ENCODE data around the gene TBCC.
"Not testable (repeated sequence)": the region's sequence is repeated elsewhere in the genome, so short reads cannot be mapped to it uniquely, and the experiment has no call there.

TBCC gene

DNA sequence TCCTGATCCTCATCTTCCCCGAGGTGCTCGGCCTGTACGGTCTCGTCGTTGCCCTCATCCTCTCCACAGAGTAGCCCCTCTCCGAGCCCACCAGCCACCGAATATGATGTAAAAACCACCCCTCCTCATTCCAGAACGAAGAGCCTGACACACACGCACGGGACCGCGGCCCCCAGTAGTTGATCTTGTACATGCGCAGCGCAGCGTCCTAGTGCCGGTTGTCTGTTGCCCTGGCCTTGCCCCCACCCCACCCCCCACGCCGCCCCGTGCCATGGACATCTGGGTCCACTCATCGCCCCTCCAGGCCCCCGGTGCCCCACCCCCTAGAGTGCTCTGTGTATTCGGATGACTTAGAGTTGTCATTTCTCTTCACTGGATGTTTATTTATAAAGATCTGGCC lies 18.3 kb downstream of the TBCC start:
- DNase-seq, result no peak

GRCh38 chr6:42727087-42727611 lies 18.8 kb downstream of the TBCC start:
- no peak for DNase-seq

DNA sequence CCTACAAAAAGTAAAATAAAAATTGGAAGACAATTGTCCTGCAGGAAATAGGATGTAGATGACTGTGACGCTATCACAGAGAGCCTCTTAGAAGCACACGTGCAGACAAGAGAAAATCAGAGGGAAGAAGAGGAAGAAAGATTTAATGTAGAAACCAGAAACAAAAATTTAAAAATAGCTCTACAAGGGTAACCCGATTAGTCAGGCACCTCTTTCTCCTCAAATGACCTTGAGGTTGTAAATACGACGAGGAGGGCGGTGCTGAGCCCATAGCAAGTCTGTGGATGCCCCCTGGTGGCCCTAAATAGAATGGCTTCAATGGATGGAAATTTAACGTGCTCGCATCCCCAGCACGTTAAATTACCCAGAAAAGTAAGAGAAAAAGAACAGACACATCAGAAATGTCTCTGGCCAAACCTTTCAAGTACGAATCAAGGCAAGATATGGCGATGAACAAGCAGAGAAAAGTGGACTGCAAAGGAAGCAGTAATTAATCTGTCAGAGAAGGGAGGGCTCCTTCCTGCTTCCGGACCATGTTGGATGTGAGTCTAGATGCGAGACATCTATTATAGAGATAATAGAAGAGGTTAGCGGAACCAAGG lies 19.3 kb downstream of the TBCC start:
- DNase-seq, result peak; percentile 74

DNA sequence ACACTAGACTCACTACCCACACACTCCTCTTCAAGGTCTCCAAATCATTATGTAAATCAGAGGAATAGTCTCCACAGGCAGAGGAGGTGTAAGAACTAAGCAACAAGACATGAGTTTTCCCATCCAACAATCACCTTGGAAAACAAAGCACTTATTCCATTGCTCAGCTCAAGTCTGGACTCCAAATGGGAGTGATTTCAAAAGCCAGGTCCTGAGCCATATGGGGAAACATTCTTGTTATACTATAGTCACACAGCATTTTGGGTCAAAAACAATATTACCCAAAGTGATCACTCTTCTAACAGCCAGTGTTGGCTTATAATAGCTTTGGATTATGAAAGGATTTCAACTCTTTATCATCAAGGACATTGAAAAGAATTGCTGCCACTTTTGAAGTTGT lies 19.9 kb downstream of the TBCC start:
- DNase-seq, result no peak

- DNase-seq, result no peak
These were observed 21.1 kb downstream of the TBCC start for GRCh38 chr6:42724825-42725224.

DNA sequence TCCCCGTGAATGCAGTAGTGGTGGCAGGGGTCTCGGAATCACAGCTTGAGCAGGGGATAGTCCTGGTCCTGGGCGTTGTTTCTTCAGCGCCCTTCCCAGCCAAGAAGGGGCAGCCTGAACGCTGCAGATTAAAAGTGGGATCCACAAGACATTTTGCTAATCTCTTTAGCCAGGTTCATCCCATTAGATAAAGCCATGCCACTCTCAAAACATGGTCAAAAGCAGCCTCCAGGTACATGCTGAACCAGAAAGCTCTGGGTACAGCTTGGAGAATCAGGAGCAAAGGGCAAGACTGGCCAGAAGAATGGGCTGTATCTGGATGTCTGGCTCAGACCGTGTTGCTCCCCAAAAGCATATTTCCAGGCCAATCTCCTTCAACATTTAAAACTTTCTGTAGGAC lies 23.4 kb downstream of the TBCC start, which contains the start of gene PRPH2:
TSS of gene PRPH2 (minus strand) at position 101 of the 400 bp plus-strand sequence. CDS start 263 bp downstream, outside the sequence.
- no peak for DNase-seq

GRCh38 chr6:42720739-42721138 lies 25.2 kb downstream of the TBCC start:
- DNase-seq, result no peak

DNA sequence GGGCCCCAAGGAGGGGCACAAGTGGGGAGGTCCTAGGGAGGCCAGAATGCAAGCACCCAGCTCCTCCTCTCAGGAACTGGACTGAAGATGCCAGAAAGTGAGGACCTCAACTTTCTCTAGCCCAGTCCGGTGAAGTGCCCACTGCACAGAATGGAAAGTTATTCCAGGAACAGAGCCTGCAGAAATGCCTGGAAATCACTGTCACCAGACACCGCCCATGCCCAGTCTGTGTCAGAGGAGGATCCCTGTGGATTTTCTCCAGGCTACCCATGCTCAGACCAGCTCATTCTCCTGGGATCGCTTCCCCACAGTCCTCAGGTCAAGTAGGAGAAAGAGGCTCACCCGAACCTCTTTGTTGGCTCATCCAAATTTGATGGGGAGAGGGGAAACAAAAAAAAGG lies 30.0 kb downstream of the TBCC start:
- no peak for DNase-seq

DNA sequence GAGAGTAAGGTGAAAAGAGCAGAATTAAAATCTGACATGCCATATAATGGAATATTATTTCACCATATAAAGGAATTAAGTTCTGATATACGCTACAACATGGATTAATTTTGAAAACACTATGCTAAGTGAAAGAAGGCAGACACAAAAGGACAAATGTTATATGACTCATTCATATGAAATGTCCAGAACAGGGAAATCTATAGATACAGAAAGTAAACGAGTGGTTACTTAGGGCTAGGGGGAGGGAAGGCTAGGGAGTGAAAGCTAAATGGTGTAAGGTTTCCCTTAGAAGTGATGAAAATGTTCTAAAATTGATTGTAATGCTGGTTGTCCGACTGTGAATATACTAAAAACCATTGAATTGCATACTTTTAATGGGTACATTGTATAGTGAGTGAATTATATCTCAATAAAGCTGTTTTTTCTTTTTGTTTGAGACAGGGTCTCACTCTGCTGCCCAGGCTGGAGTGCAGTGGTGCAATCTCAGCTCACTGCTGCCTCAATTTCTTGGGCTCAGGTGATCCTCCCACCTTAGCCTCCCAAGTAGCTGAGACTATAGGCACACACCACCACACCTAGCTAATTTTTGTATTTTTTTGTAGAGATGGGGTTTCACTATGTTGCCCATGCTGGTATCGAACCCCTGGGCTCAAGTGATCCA lies 31.7 kb downstream of the TBCC start:
- no peak for DNase-seq

DNA sequence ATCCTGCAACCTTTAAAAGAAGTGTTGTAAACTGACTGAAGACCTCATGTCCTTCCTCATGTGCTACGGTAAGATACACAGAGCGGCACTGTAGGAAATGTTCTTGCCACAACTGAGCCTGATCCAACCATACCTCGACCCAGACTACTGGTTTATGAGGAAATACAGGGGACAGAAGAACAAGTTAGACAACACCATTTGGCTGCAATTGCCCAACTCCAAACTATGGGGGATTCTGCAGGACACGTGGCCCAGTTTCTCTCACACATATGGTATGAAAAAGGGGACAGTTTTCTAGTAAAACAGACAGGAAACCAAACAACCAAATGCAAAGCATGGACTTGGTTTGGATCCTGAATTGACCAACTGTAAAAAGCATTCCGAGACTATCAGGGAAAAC lies 34.0 kb downstream of the TBCC start:
- DNase-seq, result no peak

- DNase-seq, result no peak
These were observed 35.6 kb downstream of the TBCC start for GRCh38 chr6:42710316-42710715.

GRCh38 chr6:42709871-42710270 lies 36.0 kb downstream of the TBCC start:
- DNase-seq, result no peak

DNA sequence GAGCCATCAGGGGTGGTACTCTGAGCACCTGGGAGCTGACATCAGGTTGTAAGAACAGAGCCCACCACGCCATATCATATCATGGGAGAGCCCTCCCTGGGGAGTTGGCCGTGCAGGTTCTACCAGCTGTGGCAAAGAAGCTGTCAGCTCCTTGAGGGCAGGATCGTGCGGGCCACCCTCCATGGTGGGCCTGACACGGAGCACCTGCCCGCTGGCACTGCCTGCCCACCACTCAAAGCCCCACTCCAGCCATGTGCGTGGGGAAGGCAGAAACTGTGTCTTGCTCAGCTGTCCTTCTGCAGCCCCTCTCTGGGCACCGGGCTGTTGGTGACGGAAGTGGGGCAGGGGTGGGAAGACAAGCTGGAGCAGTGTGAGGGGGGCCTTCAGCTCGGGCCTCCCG lies 37.8 kb downstream of the TBCC start:
- no peak for DNase-seq

DNA sequence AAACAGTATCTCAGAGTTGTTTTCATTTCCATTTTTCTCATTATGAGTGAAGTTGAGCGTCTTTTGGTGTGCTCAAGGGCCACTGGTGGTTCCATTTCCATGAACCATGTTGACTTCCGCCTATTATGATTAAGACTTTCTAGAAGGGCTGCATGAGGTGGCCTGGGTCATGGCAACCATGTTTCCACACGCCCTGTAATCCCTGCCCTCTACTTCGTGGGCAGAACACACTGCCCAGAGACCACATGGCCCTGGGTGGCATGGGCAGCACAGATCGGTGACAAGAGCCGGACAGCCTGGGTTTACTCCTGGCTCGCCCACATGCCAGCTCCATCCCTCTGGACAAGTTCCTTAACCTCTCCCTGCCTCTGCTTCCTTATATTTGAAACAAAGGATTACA lies 38.3 kb downstream of the TBCC start:
- no peak for DNase-seq

GRCh38 chr6:42704937-42705374 lies 40.9 kb downstream of the TBCC start:
- DNase-seq, result no peak

GRCh38 chr6:42704251-42704936 lies 41.5 kb downstream of the TBCC start:
- no peak for DNase-seq

GRCh38 chr6:42702786-42703185 lies 43.1 kb downstream of the TBCC start:
- DNase-seq, result not testable (repeated sequence)

- DNase-seq, result no peak
These were observed 43.7 kb downstream of the TBCC start for GRCh38 chr6:42702200-42702599.

- DNase-seq, result no peak
These were observed 47.7 kb downstream of the TBCC start for GRCh38 chr6:42698217-42698616.

DNA sequence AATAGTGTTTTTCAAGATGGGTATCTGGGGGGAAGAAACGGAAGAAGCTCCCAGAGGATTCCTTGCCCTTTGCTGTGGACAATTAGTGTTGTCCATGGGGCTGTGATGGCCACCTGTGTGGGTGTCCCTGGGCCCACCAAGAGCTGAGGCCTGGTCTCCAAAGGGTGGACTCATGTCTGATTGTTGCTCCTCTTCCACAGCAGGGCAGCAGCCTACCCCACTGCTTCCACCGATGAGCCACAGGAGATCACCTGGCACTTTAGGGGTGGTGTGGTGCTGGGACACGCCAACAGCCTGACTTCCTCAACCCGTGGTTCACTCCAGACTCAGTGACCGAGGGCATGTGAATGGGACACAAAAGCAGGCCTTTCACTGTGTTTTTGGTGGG lies 48.6 kb downstream of the TBCC start:
- DNase-seq, result no peak

DNA sequence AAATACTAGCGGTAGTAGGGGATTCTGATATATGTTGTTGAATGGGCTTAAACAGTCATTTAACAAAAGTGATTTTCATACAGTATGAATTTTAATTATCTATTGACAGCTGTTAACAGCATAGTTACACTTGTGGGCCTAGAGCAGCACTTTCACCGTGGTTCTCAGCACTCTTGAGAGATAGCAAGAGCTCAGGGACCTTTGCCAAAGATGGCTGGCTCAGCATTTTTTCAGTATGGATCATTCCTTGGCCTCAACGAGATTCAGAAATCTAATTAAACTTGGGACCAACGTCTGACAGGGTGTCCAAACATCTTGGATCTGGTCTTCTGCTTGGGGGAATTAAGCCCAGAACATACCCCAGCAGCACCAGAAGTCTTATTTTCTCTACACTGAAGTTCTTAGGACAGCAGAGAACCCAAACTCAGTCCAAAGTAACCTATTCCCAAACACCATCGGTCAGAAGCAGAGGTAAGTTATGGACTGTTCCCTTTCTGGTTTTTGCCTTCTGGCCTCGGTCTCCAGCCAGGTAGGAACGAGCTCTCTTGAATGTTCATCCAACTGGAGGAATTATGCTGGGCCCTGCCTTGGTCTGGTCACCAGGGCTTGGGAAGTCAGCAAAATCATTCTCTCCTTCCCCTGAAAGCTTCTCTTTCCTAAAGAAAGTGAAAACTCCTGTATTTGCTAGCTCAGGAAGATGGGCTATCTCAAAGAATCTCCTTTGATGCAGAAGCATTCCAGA lies 49.2 kb downstream of the TBCC start:
- no peak for DNase-seq

DNA sequence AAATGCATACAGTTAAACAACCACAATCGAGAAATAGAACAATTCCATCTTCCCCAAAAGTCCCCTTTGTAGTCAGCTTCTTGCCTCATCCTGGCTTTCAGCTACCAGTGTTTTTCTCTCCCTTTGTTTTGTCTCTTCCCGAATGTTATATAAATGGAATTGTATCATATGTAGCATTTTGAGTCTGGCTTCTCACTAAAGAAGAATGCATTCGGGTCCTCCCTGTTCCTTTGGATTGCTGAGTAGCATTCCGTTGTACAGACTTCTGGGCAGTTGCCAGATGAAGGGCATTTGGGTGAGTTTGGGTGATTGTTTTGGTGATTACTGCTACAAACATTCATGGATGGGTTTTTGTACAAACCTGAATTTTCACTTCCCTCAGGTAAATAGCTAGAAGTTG lies 51.3 kb downstream of the TBCC start:
- DNase-seq, result no peak

Measured in DMS 273 treated with DMSO at 0.1 percent for 48 hours (cell line).